MM.1S (cell line): ENCODE measurements around the gene ACSF3.

Experiments used
- EZH2 ChIP-seq: fragments of 300-600 bp; sonication (generic); optimal IDR thresholded peaks from 2 replicates; pipeline ENCODE3; 2017; ENCODE audit warnings: low read depth, mild to moderate bottlenecking, antibody characterized with exemption, low read length, mixed read lengths
- EZH2phosphoT487 ChIP-seq: fragments of 300-600 bp; sonication (generic); IDR thresholded peaks from 2 replicates; pipeline ENCODE4 v1.6.1; 2018; ENCODE audit warnings: antibody characterized with exemption, low read length
- TF ChIP-seq, protein P1 (sequence below): fragments of 300-600 bp; sonication (generic); IDR thresholded peaks from 2 replicates; pipeline ENCODE4 v1.5.1; 2016; ENCODE audit warnings: antibody characterized with exemption, low read length, mixed read lengths

DNA sequence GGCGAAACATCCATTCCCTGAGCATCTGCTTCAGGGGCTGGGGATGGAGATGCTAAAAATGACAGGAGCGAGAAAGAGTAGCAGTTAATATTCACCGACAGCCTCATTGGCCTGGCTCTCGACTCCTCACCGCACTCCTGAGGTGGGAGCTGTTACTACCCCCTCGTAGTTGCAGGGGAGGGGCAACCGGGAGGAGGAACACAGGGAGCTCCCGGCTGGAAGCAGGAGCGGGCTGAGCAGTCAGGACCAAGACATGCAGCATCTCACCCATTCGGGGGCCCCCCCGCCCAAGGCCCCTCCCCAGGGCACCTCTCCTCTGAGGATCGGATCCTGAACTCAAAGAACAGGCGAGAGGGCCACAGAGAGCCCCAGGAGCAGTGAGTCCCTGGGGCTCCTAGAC, 4.5 kb upstream of the ACSF3 start:
- TF ChIP-seq, protein P1, sequence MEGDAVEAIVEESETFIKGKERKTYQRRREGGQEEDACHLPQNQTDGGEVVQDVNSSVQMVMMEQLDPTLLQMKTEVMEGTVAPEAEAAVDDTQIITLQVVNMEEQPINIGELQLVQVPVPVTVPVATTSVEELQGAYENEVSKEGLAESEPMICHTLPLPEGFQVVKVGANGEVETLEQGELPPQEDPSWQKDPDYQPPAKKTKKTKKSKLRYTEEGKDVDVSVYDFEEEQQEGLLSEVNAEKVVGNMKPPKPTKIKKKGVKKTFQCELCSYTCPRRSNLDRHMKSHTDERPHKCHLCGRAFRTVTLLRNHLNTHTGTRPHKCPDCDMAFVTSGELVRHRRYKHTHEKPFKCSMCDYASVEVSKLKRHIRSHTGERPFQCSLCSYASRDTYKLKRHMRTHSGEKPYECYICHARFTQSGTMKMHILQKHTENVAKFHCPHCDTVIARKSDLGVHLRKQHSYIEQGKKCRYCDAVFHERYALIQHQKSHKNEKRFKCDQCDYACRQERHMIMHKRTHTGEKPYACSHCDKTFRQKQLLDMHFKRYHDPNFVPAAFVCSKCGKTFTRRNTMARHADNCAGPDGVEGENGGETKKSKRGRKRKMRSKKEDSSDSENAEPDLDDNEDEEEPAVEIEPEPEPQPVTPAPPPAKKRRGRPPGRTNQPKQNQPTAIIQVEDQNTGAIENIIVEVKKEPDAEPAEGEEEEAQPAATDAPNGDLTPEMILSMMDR: no peak
- TF ChIP-seq EZH2phosphoT487 (no peak), EZH2 (no peak)
